Prostate gland (tissue), 2 donors: Measurements from ENCODE around the gene HMGCS2.

Source experiments
- CTCF ChIP-seq, 4 experiments: fragments of 200-600 bp in 2 of 4; fragments of 450-650 bp in 2 of 4; sonication (generic) in 2 of 4; IDR thresholded peaks; 1 replicate in 3 of 4; 2 replicates in 1 of 4; pipeline ENCODE4 v1.5.1; 2016 to 2019; ENCODE audit warnings: antibody characterized with exemption in 4 of 4, mild to moderate bottlenecking in 2 of 4, moderate library complexity in 2 of 4
- POLR2A ChIP-seq: fragments of 450-650 bp; IDR thresholded peaks from one replicate; pipeline ENCODE4 v1.6.1; 2016; ENCODE audit warnings: antibody characterized with exemption, mild to moderate bottlenecking

- TF ChIP-seq POLR2A: no peak
- TF ChIP-seq CTCF (IDR thresholded peaks at IDR 0.05): no peak
These were observed 4.5 kb downstream of the HMGCS2 start for GRCh38 chr1:119764220-119764619.
